ENCODE data around the gene GRHPR. TPM values are rescaled to one million over a fixed set of nuclear protein-coding genes. Genes with fewer than 3 reads are reported as not detected.
A peak's percentile ranks its signal among the peaks of the same experiment; 100 is the strongest.

GRHPR gene
- total RNA-seq, 1 experiment from 2014 or later: 80.7 TPM

GRCh38 chr9:37415011-37415719 lies 7.3 kb upstream of the GRHPR start:
- DNase-seq (ENCODE audit: low spot score) (peak; percentile 75), ATAC-seq (peak; percentile 70)
- Mint-ChIP-seq H3K27ac (peak overlapping the region; percentile 81), H3K4me3 (peak overlapping the region; percentile 40), H3K4me1 (peaks cover 45% of the 10 kb centered on the region), H3K27me3 (ENCODE audit: low read depth) (peaks cover 2% of the 10 kb centered on the region; the same call in 1 of the 2 replicates), H3K36me3 (no peaks in the 10 kb centered on the region), H3K9me3 (no peaks in the 10 kb centered on the region)
- POLR2A ChIA-PET: interaction anchor here (0.7 to 1.0 kb wide), 2 partner anchors 9 to 52 kb away, joined by 3 read pairs; no protein-coding TSS in a partner anchor
- CTCF ChIA-PET: interaction anchor here (0.6 to 2.9 kb wide), 12 partner anchors 8 to 419 kb away, joined by 3 to 18 read pairs (median 4); partner anchors contain the start of gene GRHPR
- TF ChIP-seq KAT7 (CRISPR knock-in tag; IDR thresholded peaks at IDR 0.05; ENCODE audit: borderline replicate concordance) (no peak), TP53 (CRISPR knock-in tag; IDR thresholded peaks at IDR 0.05) (no peak), GTF2I (CRISPR knock-in tag; conservative IDR thresholded peaks at IDR 0.05) (no peak), SMAD3 (CRISPR knock-in tag; IDR thresholded peaks at IDR 0.05; ENCODE audit: borderline replicate concordance) (no peak), NR1H2 (CRISPR knock-in tag; IDR thresholded peaks at IDR 0.05) (no peak), RELA (CRISPR knock-in tag; IDR thresholded peaks at IDR 0.05; ENCODE audit: borderline replicate concordance) (no peak), TEAD1 (CRISPR knock-in tag; IDR thresholded peaks at IDR 0.05) (peak; percentile 49; the same call in 1 of the 2 replicates), CTCF (IDR thresholded peaks at IDR 0.05) (peak; percentile 67), RORB (CRISPR knock-in tag; IDR thresholded peaks at IDR 0.05) (no peak), ZNF281 (CRISPR knock-in tag; IDR thresholded peaks at IDR 0.05) (no peak), GRHL2 (CRISPR knock-in tag; IDR thresholded peaks at IDR 0.05; ENCODE audit: insufficient replicate concordance, severe bottlenecking) (no peak)
- TF ChIP-seq, protein P1, sequence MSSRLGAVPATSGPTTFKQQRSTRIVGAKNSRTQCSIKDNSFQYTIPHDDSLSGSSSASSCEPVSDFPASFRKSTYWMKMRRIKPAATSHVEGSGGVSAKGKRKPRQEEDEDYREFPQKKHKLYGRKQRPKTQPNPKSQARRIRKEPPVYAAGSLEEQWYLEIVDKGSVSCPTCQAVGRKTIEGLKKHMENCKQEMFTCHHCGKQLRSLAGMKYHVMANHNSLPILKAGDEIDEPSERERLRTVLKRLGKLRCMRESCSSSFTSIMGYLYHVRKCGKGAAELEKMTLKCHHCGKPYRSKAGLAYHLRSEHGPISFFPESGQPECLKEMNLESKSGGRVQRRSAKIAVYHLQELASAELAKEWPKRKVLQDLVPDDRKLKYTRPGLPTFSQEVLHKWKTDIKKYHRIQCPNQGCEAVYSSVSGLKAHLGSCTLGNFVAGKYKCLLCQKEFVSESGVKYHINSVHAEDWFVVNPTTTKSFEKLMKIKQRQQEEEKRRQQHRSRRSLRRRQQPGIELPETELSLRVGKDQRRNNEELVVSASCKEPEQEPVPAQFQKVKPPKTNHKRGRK (CRISPR knock-in tag; IDR thresholded peaks at IDR 0.05; ENCODE audit: borderline replicate concordance): no peak
- TF ChIP-seq, protein P2, sequence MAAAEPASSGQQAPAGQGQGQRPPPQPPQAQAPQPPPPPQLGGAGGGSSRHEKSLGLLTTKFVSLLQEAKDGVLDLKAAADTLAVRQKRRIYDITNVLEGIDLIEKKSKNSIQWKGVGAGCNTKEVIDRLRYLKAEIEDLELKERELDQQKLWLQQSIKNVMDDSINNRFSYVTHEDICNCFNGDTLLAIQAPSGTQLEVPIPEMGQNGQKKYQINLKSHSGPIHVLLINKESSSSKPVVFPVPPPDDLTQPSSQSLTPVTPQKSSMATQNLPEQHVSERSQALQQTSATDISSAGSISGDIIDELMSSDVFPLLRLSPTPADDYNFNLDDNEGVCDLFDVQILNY (CRISPR knock-in tag; IDR thresholded peaks at IDR 0.05): no peak

GRCh38 chr9:37417252-37417803 lies 5.2 kb upstream of the GRHPR start:
- H3K27ac Mint-ChIP-seq: no peak overlapping the region
- H3K9me3 Mint-ChIP-seq: no peaks in the 10 kb centered on the region
- no peak for ATAC-seq
- TF ChIP-seq IRF2 (CRISPR knock-in tag; IDR thresholded peaks at IDR 0.05; ENCODE audit: borderline replicate concordance, low read depth): no peak
- no peak for TF ChIP-seq FOXJ3 (CRISPR knock-in tag; IDR thresholded peaks at IDR 0.05; ENCODE audit: borderline replicate concordance)
- TF ChIP-seq, protein P3, sequence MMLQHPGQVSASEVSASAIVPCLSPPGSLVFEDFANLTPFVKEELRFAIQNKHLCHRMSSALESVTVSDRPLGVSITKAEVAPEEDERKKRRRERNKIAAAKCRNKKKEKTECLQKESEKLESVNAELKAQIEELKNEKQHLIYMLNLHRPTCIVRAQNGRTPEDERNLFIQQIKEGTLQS (CRISPR knock-in tag; conservative IDR thresholded peaks at IDR 0.05): no peak
- no peak for TF ChIP-seq JAZF1 (CRISPR knock-in tag; IDR thresholded peaks at IDR 0.05)
- no peak for TF ChIP-seq ZNF232 (CRISPR knock-in tag; IDR thresholded peaks at IDR 0.05)
- no peak for TF ChIP-seq ELF4 (CRISPR knock-in tag; IDR thresholded peaks at IDR 0.05; ENCODE audit: low read depth)
- TF ChIP-seq FOXP1 (CRISPR knock-in tag; IDR thresholded peaks at IDR 0.05; ENCODE audit: borderline replicate concordance): no peak
- no peak for TF ChIP-seq ZNF423 (CRISPR knock-in tag; IDR thresholded peaks at IDR 0.05)
- TF ChIP-seq, protein P4, sequence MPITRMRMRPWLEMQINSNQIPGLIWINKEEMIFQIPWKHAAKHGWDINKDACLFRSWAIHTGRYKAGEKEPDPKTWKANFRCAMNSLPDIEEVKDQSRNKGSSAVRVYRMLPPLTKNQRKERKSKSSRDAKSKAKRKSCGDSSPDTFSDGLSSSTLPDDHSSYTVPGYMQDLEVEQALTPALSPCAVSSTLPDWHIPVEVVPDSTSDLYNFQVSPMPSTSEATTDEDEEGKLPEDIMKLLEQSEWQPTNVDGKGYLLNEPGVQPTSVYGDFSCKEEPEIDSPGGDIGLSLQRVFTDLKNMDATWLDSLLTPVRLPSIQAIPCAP (CRISPR knock-in tag; IDR thresholded peaks at IDR 0.05): no peak
- no peak for TF ChIP-seq ZSCAN18 (CRISPR knock-in tag; IDR thresholded peaks at IDR 0.05)
- TF ChIP-seq NFYB (CRISPR knock-in tag; conservative IDR thresholded peaks at IDR 0.05; ENCODE audit: low read depth): no peak
- no peak for TF ChIP-seq HMGA2 (CRISPR knock-in tag; IDR thresholded peaks at IDR 0.05)
- no peak for TF ChIP-seq SP1 (CRISPR knock-in tag; conservative IDR thresholded peaks at IDR 0.05)
- peaks cover 2% of the 10 kb centered on the region; the same call in 1 of the 2 replicates for H3K27me3 Mint-ChIP-seq (ENCODE audit: low read depth)
- H3K36me3 Mint-ChIP-seq: no peaks in the 10 kb centered on the region
- DNase-seq (ENCODE audit: low spot score): no peak
- H3K4me1 Mint-ChIP-seq: peaks cover 39% of the 10 kb centered on the region
- POLR2A ChIA-PET: no interaction called here
- CTCF ChIA-PET: no interaction called here
- no peak overlapping the region for H3K4me3 Mint-ChIP-seq

Measured in WTC11 (cell line).